ENCODE data around the gene KCNMA1. TPM values are rescaled to one million over a fixed set of nuclear protein-coding genes. Genes with fewer than 3 reads are reported as not detected.

KCNMA1 gene
- total RNA-seq, 4 donors from 2014 or later, result 10.1 to 32.6 (median 20.1) TPM

DNA sequence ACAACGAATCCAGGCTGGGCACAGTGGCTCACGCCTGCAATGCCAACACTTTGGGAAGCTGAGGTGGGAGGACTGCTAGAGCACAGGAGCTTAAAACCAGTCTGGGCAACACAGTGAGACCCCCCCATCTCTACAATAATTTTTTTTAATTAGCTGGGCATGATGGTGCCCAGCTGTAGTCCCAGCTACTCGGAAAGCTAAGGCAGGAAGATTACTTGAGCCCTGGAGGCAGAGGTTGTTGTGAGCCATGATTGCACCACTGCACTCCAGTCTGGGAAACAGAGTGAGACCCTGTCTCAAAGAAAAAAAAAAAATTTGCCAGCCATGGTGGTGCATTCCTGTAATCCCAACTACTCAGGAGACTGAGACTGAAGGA, 396.3 kb downstream of the KCNMA1 start:
- TF ChIP-seq, protein P1, sequence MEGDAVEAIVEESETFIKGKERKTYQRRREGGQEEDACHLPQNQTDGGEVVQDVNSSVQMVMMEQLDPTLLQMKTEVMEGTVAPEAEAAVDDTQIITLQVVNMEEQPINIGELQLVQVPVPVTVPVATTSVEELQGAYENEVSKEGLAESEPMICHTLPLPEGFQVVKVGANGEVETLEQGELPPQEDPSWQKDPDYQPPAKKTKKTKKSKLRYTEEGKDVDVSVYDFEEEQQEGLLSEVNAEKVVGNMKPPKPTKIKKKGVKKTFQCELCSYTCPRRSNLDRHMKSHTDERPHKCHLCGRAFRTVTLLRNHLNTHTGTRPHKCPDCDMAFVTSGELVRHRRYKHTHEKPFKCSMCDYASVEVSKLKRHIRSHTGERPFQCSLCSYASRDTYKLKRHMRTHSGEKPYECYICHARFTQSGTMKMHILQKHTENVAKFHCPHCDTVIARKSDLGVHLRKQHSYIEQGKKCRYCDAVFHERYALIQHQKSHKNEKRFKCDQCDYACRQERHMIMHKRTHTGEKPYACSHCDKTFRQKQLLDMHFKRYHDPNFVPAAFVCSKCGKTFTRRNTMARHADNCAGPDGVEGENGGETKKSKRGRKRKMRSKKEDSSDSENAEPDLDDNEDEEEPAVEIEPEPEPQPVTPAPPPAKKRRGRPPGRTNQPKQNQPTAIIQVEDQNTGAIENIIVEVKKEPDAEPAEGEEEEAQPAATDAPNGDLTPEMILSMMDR (IDR thresholded peaks at IDR 0.05), result no peak
- no peak for DNase-seq (ENCODE audit: low spot score)
- no peak for ATAC-seq (ENCODE audit: low FRiP score)

DNA sequence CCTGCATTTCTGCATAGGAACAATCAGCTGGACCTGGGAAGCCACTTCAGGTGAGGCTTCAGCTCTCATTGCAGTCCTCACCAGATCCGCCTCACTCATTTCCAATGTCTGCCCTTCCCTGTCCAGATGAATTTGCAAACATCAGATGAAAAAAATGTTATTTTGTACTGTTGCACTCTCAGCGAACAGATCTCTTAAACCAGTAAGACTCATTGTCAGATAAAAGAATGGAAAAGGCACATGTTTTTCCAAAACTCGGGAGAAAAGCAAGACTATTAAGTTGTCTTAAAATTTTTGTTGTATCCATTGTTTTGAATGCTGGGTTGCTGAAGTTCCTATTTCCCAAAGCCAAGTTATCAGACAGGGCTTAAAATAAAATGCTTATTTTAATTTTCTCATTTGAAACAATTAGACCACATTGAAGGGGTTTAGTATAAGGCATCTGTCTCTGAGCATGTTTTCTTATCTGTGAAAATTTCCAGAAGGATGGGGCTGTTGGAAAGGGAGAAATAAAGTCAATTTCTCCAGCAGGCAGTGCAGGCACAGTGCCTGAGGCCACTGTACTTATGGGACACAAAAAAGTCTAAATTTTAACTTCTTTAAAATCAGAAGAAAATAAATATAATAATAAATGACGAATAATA, 396.8 kb downstream of the KCNMA1 start:
- ATAC-seq (ENCODE audit: low FRiP score) (no peak), DNase-seq (ENCODE audit: low spot score) (no peak)
- TF ChIP-seq, protein P1 (IDR thresholded peaks at IDR 0.05), result no peak

DNA sequence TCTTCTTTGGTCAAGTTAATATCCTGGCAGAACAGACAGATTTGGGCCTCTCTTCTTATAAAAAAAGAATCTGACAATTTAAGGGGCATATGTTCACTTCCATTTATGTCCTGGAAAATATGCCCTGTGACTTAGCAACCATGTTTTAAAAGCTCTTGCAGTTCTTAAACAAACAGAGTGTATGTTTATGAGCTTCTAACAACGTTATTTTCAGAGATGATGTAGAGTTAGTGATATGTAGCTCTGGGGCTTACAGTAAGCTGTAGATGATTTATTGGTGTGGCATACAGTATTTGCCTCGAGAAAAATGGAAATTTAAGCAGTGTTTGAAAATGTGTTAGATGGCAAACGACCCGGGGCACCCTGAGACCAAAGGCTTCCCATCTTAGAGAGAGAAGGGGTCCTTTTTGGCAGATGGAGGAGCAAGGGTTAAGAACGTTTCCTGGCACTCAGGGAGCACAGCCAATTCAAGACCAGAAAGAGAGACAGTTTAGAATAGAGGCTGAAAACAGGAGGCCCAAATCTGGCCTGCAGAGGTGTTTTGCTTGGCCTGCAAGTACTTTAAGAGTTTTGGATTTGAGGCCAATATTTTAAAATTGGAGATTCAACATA, 397.5 kb downstream of the KCNMA1 start:
- TF ChIP-seq, protein P1 (IDR thresholded peaks at IDR 0.05), result no peak
- ATAC-seq (ENCODE audit: low FRiP score) (no peak), DNase-seq (ENCODE audit: low spot score) (no peak)

DNA sequence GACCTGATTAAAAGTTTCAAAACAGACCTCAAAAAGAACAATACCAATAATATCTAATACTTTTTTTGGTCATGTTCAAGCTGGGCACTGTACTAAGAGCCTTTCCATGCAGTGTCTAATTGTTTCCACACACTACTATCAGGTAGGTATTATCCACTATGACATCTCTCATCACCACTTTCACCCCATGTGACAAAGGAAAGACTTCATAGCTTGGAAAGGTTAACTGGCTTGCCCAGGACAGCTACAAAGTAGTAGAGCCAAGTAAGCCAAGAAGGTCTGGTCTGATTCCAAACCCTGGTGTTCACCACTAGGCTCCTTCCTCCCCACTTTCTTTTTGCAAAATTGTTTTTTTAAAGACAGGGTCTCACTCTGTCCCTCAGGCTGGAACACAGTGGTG, 400.5 kb downstream of the KCNMA1 start:
- DNase-seq (ENCODE audit: low spot score), result no peak
- TF ChIP-seq, protein P1 (IDR thresholded peaks at IDR 0.05), result no peak
- ATAC-seq (ENCODE audit: low FRiP score), result no peak

DNA sequence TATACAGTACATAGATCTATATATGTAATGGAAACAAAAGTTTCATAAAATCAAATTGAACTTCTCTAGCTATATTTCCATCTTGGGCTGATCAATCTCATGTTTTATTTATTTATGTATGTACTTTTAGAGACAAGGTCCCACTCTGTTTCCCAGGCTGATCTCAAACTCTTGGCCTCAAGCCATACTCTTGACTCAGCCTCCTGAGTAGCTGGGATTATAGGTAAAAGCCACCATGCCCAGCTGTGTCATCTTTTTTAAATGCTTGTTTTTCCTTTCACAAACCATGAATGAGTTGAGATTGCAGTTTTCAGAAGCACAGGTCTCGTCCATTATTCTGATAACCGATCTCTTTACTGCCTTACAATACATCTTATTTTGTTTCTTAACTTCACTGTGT, 400.9 kb downstream of the KCNMA1 start:
- DNase-seq (ENCODE audit: low spot score) (no peak), ATAC-seq (ENCODE audit: low FRiP score) (no peak)
- TF ChIP-seq, protein P1 (IDR thresholded peaks at IDR 0.05), result no peak

DNA sequence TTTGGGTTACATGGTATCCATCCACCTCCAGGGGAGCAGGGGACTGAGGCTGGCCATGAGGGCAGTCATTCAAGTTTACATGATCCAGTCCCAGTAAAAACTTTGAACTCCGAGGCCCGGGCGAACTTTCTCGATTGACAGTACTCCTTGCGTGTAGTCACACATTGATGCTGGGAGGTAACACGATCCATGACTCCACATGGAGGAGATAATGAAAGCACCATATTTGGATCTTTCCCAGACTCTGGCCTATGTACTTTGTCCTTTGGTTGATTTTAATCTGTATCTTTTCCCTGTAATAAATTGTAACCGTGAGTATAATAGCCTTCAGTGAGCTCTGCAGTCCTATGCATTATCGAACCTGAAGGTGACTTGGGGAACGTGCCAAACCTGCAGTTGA, 401.6 kb downstream of the KCNMA1 start:
- ATAC-seq (ENCODE audit: low FRiP score) (no peak), DNase-seq (ENCODE audit: low spot score) (no peak)
- TF ChIP-seq, protein P1 (IDR thresholded peaks at IDR 0.05), result no peak

DNA sequence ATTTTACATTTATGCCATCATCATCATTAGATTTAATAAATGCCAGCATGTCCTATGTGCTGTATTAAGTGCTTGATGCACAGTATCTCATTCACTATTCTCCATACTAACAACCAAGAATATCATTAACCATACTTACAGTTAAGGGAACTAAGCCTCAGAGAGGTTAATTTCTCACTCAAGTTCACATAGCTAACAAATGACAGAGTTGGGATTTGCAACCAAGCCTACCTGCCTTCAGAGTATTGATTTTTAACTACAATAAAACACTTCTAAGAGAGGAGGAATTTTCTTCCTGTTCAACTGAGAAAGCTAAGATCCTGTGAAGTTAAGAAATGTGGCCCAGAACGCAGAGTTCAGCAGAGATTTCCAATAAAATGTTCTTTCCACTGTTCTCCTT, 403.0 kb downstream of the KCNMA1 start:
- DNase-seq (ENCODE audit: low spot score) (no peak), ATAC-seq (ENCODE audit: low FRiP score) (no peak)
- TF ChIP-seq, protein P1 (IDR thresholded peaks at IDR 0.05), result no peak
